Measurements from ENCODE around the gene SUPT20H. TPM values are rescaled to one million over a fixed set of nuclear protein-coding genes. Genes with fewer than 3 reads are reported as not detected.

The SUPT20H gene
- 34.8 TPM for total RNA-seq
- long read RNA-seq, transcript SUPT20H-201 (26 exons, 2,739 nt): major isoform, 9 of 30 reads
- long read RNA-seq, partial matches to known transcripts: 6 of 30 reads
- long read RNA-seq, other reads (novel, unspliced or antisense): 15 of 30 reads

- ATAC-seq (peak; percentile 99), DNase-seq (peak; percentile 97)
- intact Hi-C loops (cut with micrococcal nuclease): no loop called here
Observed at GRCh38 chr13:37058910-37059847, at the start of gene SUPT20H. Gene SUPT20H (minus strand): TSS chr13:37059688. CDS start chr13:37051490, 8,198 bp downstream.

- intact Hi-C loops (cut with micrococcal nuclease): loop anchor here (1.0 kb wide), 1 partner anchor 493 kb away; no protein-coding TSS in a partner anchor
- DNase-seq (no peak), ATAC-seq (peak; percentile 63)
Observed at GRCh38 chr13:37109051-37109678, 49.7 kb upstream of the SUPT20H start.

GRCh38 chr13:37107868-37108267, 48.4 kb upstream of the SUPT20H start:
- DNase-seq (no peak), ATAC-seq (no peak)
- intact Hi-C loops (cut with micrococcal nuclease): no loop called here

- intact Hi-C loops (cut with micrococcal nuclease): no loop called here
- no peak for DNase-seq
- ATAC-seq: no peak
Observed at GRCh38 chr13:37107456-37107855, 48.0 kb upstream of the SUPT20H start.

GRCh38 chr13:37106642-37107041, 47.2 kb upstream of the SUPT20H start:
- no peak for DNase-seq
- intact Hi-C loops (cut with micrococcal nuclease): no loop called here
- no peak for ATAC-seq

GRCh38 chr13:37105251-37105714, 45.8 kb upstream of the SUPT20H start, which contains the start of gene CSNK1A1L:
Gene CSNK1A1L (minus strand): TSS chr13:37105664. CDS start chr13:37105256, 408 bp downstream.
- ATAC-seq (no peak), DNase-seq (no peak)
- intact Hi-C loops (cut with micrococcal nuclease): no loop called here

GRCh38 chr13:37102896-37103295, 43.4 kb upstream of the SUPT20H start:
- intact Hi-C loops (cut with micrococcal nuclease): no loop called here
- DNase-seq (no peak), ATAC-seq (no peak)

GRCh38 chr13:37101201-37101600, 41.7 kb upstream of the SUPT20H start:
- DNase-seq (no peak), ATAC-seq (no peak)
- intact Hi-C loops (cut with micrococcal nuclease): no loop called here

GRCh38 chr13:37100731-37101130, 41.2 kb upstream of the SUPT20H start:
- ATAC-seq (no peak), DNase-seq (no peak)
- intact Hi-C loops (cut with micrococcal nuclease): no loop called here

- no peak for DNase-seq
- intact Hi-C loops (cut with micrococcal nuclease): no loop called here
- ATAC-seq: no peak
Observed at GRCh38 chr13:37097076-37097475, 37.6 kb upstream of the SUPT20H start.

GRCh38 chr13:37094840-37095239, 35.4 kb upstream of the SUPT20H start:
- intact Hi-C loops (cut with micrococcal nuclease): no loop called here
- no peak for DNase-seq
- no peak for ATAC-seq

- intact Hi-C loops (cut with micrococcal nuclease): no loop called here
- DNase-seq: no peak
Observed at GRCh38 chr13:37094099-37094498, 34.6 kb upstream of the SUPT20H start.

GRCh38 chr13:37091835-37092234, 32.3 kb upstream of the SUPT20H start:
- no peak for ATAC-seq
- intact Hi-C loops (cut with micrococcal nuclease): no loop called here

More at GRCh38 chr13:37094099-37094498, 34.6 kb upstream of the SUPT20H start:
- no peak for ATAC-seq

GRCh38 chr13:37090912-37091311, 31.4 kb upstream of the SUPT20H start:
- intact Hi-C loops (cut with micrococcal nuclease): no loop called here
- no peak for DNase-seq
- ATAC-seq: no peak

More at GRCh38 chr13:37091835-37092234, 32.3 kb upstream of the SUPT20H start:
- no peak for DNase-seq

GRCh38 chr13:37089495-37089894, 30.0 kb upstream of the SUPT20H start:
- intact Hi-C loops (cut with micrococcal nuclease): no loop called here
- DNase-seq: no peak
- no peak for ATAC-seq

- intact Hi-C loops (cut with micrococcal nuclease): no loop called here
- ATAC-seq (no peak), DNase-seq (no peak)
Observed at GRCh38 chr13:37087486-37087885, 28.0 kb upstream of the SUPT20H start.

- DNase-seq (no peak), ATAC-seq (no peak)
- intact Hi-C loops (cut with micrococcal nuclease): no loop called here
Observed at GRCh38 chr13:37085606-37086005, 26.1 kb upstream of the SUPT20H start.

GRCh38 chr13:37076818-37077217, 17.3 kb upstream of the SUPT20H start:
- intact Hi-C loops (cut with micrococcal nuclease): no loop called here
- ATAC-seq (no peak), DNase-seq (no peak)

GRCh38 chr13:37075164-37075563, 15.7 kb upstream of the SUPT20H start:
- intact Hi-C loops (cut with micrococcal nuclease): no loop called here

GRCh38 chr13:37074703-37075102, 15.2 kb upstream of the SUPT20H start:
- intact Hi-C loops (cut with micrococcal nuclease): no loop called here
- no peak for DNase-seq
- peak; percentile 23 for ATAC-seq

More at GRCh38 chr13:37075164-37075563, 15.7 kb upstream of the SUPT20H start:
- DNase-seq (no peak), ATAC-seq (no peak)

All from left ventricle myocardium superior (tissue), 1 donor.